Stimulated activated CD4-positive, alpha-beta T cell treated with anti-CD3 and anti-CD28 coated beads, Interleukin-1b, Interleukin-23, amount 100 ng/mL, for 48 hours (primary cell): ENCODE results near the gene OTOP2.
"Not testable (repeated sequence)": the region's sequence is repeated elsewhere in the genome, so short reads cannot be mapped to it uniquely, and the experiment has no call there.

Source experiments
- DNase-seq: peaks from one replicate; pipeline ENCODE4 v3.0.0-alpha.2; 2020

The OTOP2 gene

DNA sequence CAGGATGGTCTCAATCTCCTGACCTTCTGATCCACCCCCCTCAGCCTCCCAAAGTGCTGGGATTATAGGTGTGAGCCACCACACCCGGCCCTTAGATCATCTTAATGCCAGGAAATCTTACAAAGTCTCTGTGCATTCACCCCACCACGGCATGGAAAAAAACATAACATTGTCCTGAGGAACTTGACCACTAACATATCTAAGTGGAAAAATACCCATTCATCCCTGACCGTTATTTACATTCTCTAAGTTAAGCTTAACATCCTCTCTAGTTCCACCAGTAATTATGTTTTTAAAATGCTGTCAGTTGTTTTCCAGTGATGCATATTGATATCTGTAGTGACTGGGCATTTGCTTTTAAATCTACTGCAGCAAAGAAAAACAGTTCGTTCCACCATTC is 51.9 kb downstream of the OTOP2 start:
- no peak for DNase-seq

- DNase-seq, result no peak
These were observed 53.7 kb downstream of the OTOP2 start for GRCh38 chr17:74977802-74978201.

GRCh38 chr17:74978240-74978639 is 54.2 kb downstream of the OTOP2 start:
- DNase-seq, result no peak

DNA sequence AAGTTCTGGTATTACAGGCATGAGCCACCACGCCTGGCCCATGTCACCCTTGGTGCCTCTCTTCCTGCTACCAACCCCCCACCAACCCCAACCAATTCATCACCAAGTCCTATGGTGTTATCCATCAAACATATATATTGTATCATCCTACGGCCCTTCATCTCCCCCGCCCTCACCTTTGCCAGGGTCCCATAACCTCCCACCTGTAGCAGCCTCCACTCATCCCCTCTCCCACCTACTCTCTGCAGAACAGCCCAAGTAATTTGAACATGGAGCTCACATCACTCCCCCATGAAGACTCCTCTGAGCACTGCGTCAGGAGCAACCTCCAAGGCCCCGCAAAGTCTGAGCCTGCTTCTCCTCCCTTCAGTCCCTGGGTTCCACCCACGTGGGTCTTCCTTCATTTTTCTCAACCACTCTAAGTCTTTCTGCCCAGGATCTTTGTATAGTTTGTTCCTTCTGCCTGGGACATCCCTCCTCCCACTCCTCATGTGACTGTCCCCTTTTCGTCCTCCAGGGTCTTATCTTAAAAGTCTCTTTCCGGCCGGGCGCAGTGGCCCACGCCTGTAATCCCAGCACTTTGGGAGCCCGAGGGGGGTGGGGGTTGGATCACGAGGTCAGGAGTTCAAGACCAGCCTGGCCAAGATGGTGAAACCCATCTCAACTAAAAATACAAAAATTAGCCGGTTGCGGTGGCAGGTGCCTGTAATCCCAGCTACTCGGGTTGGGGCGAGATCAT is 55.5 kb downstream of the OTOP2 start:
- no peak for DNase-seq

- DNase-seq, result no peak
These were observed 57.4 kb downstream of the OTOP2 start for GRCh38 chr17:74981318-74981978.

DNA sequence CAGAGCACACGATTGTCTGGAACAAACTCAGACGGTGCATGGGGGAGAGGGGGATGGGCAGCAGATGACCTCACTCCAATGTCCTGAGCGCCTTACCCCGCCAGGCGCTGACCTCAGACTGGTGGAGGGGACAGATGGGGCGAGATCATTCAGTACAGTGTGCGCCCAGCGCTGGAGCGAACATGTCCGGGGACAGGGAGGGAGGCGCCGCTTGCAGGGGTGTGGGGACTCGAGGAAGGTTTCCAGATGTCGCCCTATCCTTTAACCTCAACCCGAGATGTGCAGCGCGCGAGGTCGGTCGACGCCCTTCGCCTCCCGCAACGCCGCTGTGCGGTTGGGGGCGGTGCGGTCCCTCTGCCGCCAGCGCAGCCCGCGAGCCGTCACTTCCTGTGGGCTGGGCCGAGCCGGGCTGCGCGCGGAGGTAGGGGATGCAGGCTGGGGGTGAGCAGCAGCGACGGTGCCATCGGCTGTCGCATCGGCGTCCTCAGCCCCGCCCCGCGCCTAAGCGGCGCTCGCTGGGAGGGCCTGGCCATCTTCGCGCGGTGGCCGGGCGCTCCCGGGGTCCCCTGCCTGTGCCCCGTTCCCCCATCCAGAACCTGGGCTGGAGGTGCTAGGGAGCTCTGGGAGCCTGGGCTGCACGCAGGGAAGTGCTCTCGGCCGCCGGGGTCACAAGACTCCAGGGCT is 58.0 kb downstream of the OTOP2 start:
- peak; percentile 75 for DNase-seq

- not testable (repeated sequence) for DNase-seq
These were observed 58.7 kb downstream of the OTOP2 start for GRCh38 chr17:74982663-74983313.
